ENCODE data around the gene FNBP1. TPM values are rescaled to one million over a fixed set of nuclear protein-coding genes. Genes with fewer than 3 reads are reported as not detected.

Gene FNBP1
- 10 to 100 TPM; 17.1 to 17.9 TPM for total RNA-seq

- Histone ChIP-seq H3K4me3 (peak within 1 kb of the TSS; percentile 71 to 85), H3K4me1 (peaks cover 27% of the 10 kb centered on the region), H3K36me3 (replicated peaks in 1 of 2; ENCODE audit: insufficient read depth in 1 of 2, low read depth in 2 of 2) (no peaks in the 10 kb centered on the region), H3K27me3 (no peaks in the 10 kb centered on the region), H3K27ac (peak within 1 kb of the TSS; percentile 59 to 87 (median 80)), H3K9me3 (no peaks in the 10 kb centered on the region)
- intact Hi-C loops (cut with DNase I), result loop anchor here (10.0 kb wide), 1 partner anchor 158 kb away; no protein-coding TSS in a partner anchor
- peak; percentile 44 to 76 (median 58) for TF ChIP-seq POLR2A (IDR thresholded peaks at IDR 0.05)
- no peak for TF ChIP-seq CTCF (IDR thresholded peaks at IDR 0.05)
- ATAC-seq (peak; percentile 88), DNase-seq (peak; percentile 69 to 80 (median 74))
- WGBS, 2 donors, result 0 to 1% methylated on average over 5 to 52 of the region's 92 CpGs
These were observed at the start of gene FNBP1 for GRCh38 chr9:130042885-130043653. FNBP1 (minus strand) TSS chr9:130043189; CDS start chr9:130042975, 214 bp downstream.

DNA sequence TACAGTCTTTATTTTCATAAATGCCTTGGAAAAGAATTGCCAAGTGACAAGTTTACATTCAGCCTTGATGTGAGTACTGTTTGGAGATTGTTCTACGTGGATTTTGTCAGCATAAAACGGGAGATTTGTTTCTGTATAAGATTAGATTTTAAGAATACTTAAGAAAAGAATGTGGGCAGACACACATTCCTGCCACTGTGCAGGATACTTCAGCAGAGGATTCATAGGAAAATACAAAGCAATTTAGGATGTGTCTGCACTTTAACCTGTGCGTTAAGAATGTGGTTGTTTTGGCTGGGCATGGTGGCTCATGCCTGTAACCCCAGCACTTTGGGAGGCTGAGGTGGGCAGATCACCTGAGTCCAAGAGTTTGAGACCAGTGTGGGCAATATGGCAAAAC lies 47.9 kb upstream of the FNBP1 start:
- no peak overlapping the region for H3K27ac ChIP-seq

DNA sequence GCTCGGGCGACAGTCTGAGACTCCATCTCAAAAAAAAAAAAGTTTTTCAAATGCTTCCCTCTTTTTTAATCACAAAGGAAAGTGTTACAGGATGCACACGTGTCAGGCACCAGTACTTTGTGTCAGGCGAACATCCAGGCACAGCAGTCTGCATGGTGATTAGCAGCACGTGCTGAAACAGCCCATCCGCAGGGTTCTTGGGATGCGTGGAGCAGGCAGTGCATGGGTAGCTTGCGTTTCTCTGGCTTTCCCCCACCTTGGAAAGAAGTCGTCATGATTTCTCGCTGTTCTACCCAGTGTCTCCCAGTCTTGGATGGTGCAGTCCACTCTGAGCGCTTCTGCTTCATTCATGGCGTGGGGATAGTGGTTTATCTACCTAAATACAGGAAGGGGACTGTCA lies 46.2 kb upstream of the FNBP1 start:
- intact Hi-C loops (cut with DNase I), result no loop called here
- Histone ChIP-seq H3K4me1 (no peaks in the 10 kb centered on the region), H3K27ac (no peak overlapping the region), H3K4me3 (no peak overlapping the region), H3K27me3 (no peaks in the 10 kb centered on the region), H3K9me3 (no peaks in the 10 kb centered on the region), H3K36me3 (replicated peaks in 1 of 2; ENCODE audit: insufficient read depth in 1 of 2, low read depth in 2 of 2) (peaks cover 0 to 2% of the 10 kb centered on the region in 2 donors)
- no peak for DNase-seq
- no peak for ATAC-seq
- TF ChIP-seq POLR2A (IDR thresholded peaks at IDR 0.05) (no peak), CTCF (IDR thresholded peaks at IDR 0.05) (no peak)
- WGBS, 2 donors, result 96 to 98% methylated on average over 10 to 12 of the region's 12 CpGs

More for the DNA sequence above, 47.9 kb upstream of the FNBP1 start:
- DNase-seq (no peak), ATAC-seq (no peak)
- WGBS, 2 donors, result 77 to 81% methylated on average over 3 of the region's 3 CpGs
- Histone ChIP-seq H3K27me3 (no peaks in the 10 kb centered on the region), H3K9me3 (no peaks in the 10 kb centered on the region), H3K36me3 (replicated peaks in 1 of 2; ENCODE audit: insufficient read depth in 1 of 2, low read depth in 2 of 2) (peaks cover 0 to 2% of the 10 kb centered on the region in 2 donors), H3K4me1 (no peaks in the 10 kb centered on the region), H3K4me3 (no peak overlapping the region)
- no peak for TF ChIP-seq POLR2A (IDR thresholded peaks at IDR 0.05)
- TF ChIP-seq CTCF (IDR thresholded peaks at IDR 0.05), result no peak
- intact Hi-C loops (cut with DNase I), result no loop called here

- H3K27me3 ChIP-seq, result no peaks in the 10 kb centered on the region
- WGBS, 2 donors, result 83 to 85% methylated on average over 6 of the region's 6 CpGs
- ATAC-seq (no peak), DNase-seq (no peak)
- no peak for TF ChIP-seq CTCF (IDR thresholded peaks at IDR 0.05)
- TF ChIP-seq POLR2A (IDR thresholded peaks at IDR 0.05), result no peak
- intact Hi-C loops (cut with DNase I), result no loop called here
- no peaks in the 10 kb centered on the region for H3K4me1 ChIP-seq
- H3K27ac ChIP-seq, result no peak overlapping the region
- peaks cover 0 to 5% of the 10 kb centered on the region in 2 donors for H3K36me3 ChIP-seq (replicated peaks in 1 of 2; ENCODE audit: insufficient read depth in 1 of 2, low read depth in 2 of 2)
- no peaks in the 10 kb centered on the region for H3K9me3 ChIP-seq
- no peak overlapping the region for H3K4me3 ChIP-seq
These were observed 45.1 kb upstream of the FNBP1 start for GRCh38 chr9:130088051-130088450.

Measured in body of pancreas (tissue), 4 donors.